AG10803 (cell line): ENCODE data around the gene GNB5.

Experiments used
- DNase-seq: peaks from one replicate; pipeline ENCODE4 v3.0.0; 2010; ENCODE audit warnings: low read depth
- H3K4me3 ChIP-seq: 2 replicates; pipeline ENCODE4 v1.5.1; 2011; ENCODE audit warnings: mild to moderate bottlenecking, low read length, control low read depth
- CTCF ChIP-seq: conservative IDR thresholded peaks from 2 replicates; pipeline ENCODE4 v1.5.1; 2011; ENCODE audit warnings: mild to moderate bottlenecking, low read length, control low read depth, inconsistent platforms

The GNB5 gene

DNA sequence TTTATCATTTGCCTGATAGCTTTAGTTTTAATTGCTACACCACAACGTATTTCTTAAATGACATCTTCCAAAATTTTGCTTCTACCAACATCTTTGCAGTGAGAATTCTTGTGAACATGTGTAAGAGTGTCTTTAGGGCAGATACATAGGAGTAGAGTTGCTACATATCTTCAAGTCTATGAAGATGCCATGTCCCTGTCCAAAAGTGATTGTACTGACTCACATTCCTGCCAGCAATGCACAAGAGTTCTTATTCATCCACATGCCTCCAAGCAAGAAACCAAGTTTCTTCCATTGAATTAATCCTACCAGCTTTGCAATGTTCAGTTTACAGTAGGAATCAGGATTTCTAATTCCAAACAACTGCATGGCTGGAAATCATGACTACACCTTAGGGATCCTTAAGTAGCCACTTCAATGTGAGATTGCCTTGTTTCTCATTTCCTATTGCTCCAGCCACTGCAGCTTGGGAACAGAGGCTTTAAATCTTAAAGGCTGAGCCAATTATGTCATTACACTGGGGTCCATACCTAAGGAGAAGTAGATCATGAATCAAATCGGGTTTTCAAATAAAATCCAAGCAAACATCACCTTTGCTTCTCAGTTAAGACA is 123.1 kb downstream of the GNB5 start:
- no peak overlapping the region for H3K4me3 ChIP-seq
- TF ChIP-seq CTCF: no peak
- peak; percentile 36 for DNase-seq

- no peak for DNase-seq
- no peak overlapping the region for H3K4me3 ChIP-seq
- TF ChIP-seq CTCF: no peak
Observed at GRCh38 chr15:52067545-52067926, 123.7 kb downstream of the GNB5 start.

DNA sequence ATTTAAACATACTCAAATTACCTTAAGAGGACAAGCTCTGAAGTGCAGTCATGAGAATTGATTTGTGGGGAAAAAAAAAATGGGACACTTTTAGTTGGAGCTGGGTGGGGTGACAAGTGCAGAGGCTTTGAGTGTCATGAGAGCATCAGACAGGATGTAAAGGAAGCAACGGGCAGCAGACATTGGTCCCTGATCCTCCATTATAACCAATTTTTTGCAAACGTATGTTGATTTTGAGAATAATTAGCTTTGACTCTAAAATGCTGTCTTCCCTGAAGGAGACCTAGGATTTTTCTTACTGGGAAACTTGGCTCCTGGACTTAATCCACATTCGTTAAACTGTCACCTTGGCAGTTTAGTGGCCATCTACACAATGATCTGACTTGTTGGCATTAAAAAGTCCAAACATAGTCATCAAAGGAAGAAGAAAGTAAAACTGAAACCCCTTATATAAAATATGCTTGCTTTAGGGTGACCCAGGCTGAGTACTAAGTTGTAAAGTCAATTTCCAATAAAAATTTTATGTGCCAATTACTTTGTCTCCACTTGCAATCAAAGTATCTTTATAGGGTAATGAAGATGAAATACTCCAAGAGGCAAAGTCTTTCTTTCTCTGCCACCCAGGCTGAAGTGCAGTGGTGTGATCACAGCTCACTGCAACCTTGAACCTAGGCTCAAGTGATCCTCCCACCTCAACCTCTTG is 124.2 kb downstream of the GNB5 start:
- no peak for TF ChIP-seq CTCF
- H3K4me3 ChIP-seq: no peak overlapping the region
- no peak for DNase-seq
